Neuron (in vitro differentiated cells): ENCODE measurements around the gene VWA1.

Experiments used
- H2AFZ ChIP-seq: one replicate; pipeline ENCODE4 v1.6.1; 2013; ENCODE audit warnings: low read depth, mild to moderate bottlenecking, inconsistent platforms, low read length, moderate library complexity
- H3K27me3 ChIP-seq: one replicate; pipeline ENCODE4 v1.6.1; 2013; ENCODE audit warnings: low read length; ENCODE audit not compliant: insufficient read depth
- H3K36me3 ChIP-seq: one replicate; pipeline ENCODE4 v1.6.1; 2013; ENCODE audit warnings: low read length; ENCODE audit not compliant: insufficient read depth
- H3K4me1 ChIP-seq: one replicate; pipeline ENCODE4 v1.6.1; 2013; ENCODE audit warnings: low read length; ENCODE audit not compliant: insufficient read depth
- H3K4me3 ChIP-seq: 2 replicates; pipeline ENCODE4 v1.5.1; 2013; ENCODE audit warnings: mild to moderate bottlenecking, low read length, moderate library complexity
- H3K9me3 ChIP-seq: one replicate; pipeline ENCODE4 v1.6.1; 2013; ENCODE audit warnings: low read length

Gene VWA1, protein sequence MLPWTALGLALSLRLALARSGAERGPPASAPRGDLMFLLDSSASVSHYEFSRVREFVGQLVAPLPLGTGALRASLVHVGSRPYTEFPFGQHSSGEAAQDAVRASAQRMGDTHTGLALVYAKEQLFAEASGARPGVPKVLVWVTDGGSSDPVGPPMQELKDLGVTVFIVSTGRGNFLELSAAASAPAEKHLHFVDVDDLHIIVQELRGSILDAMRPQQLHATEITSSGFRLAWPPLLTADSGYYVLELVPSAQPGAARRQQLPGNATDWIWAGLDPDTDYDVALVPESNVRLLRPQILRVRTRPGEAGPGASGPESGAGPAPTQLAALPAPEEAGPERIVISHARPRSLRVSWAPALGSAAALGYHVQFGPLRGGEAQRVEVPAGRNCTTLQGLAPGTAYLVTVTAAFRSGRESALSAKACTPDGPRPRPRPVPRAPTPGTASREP

DNA sequence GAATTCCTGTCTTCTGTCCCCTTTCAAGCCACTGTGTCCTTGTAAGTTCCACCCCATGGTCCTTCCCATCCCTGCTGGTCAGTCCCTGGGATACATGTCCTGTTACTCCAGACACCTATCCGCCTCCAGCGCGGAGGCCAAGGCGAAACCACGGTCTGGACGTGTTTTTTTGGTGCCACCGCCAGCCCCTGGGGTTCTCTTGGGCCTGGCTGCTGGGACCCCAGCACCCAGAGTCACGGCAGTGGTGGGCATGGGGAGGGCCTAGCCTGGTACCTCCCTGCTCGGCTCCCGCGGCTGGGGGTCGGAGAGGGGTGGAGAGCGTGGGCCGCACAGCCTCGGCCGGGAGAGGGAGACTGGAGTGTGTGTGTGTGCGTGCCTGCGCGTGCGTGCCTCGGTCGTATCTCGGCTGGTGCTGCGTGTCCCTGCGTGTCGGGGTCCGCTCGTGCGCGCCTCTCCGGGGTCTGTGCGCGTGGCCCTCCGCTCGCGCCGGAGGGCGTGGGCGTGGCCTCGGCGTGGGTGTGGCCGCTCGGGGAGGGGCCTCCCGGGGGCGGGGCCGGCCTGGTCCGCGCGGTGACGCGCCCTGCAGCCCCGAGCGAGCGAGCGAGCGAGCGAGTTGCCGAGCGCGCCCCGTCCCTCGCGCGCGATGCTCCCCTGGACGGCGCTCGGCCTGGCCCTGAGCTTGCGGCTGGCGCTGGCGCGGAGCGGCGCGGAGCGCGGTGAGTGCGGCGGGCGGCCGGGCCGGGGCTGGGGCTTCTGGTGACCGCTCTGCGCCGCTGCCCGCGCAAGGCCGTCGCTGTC lies at the start of gene VWA1:
TSS of gene VWA1 (plus strand) at position 585 of the 798 bp plus-strand sequence. CDS start at position 644, 59 bp downstream.
- Histone ChIP-seq H3K4me3 (peak within 1 kb of the TSS; percentile 25), H3K27me3 (no peaks in the 10 kb centered on the region), H2AFZ (no peak within 1 kb of the TSS), H3K36me3 (no peaks in the 10 kb centered on the region), H3K4me1 (peaks cover 58% of the 10 kb centered on the region), H3K9me3 (no peaks in the 10 kb centered on the region)

DNA sequence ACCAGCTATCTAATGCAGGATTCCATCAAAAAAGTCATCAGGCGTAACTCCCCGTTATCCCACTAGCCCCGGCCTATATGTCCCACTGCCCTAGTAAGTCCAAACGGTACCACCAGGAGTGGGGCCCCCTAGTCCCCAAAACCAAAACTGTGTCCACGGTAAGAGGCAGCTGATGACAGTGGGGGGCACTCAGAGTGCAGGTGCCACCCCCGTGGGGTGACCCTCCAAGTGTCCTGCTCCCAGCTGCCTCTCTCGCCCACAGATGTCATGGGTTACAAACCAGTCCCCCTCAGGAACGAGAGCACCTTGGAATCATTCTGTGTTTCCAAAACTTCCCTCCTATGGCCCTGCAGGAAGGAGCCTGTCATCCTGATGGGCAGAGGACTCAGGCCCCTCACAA lies 49.6 kb upstream of the VWA1 start:
- no peak overlapping the region for H3K4me3 ChIP-seq
- peaks cover 6% of the 10 kb centered on the region for H3K9me3 ChIP-seq
- no peak overlapping the region for H2AFZ ChIP-seq
- peaks cover 60% of the 10 kb centered on the region for H3K36me3 ChIP-seq
- no peaks in the 10 kb centered on the region for H3K4me1 ChIP-seq
- H3K27me3 ChIP-seq: no peaks in the 10 kb centered on the region

DNA sequence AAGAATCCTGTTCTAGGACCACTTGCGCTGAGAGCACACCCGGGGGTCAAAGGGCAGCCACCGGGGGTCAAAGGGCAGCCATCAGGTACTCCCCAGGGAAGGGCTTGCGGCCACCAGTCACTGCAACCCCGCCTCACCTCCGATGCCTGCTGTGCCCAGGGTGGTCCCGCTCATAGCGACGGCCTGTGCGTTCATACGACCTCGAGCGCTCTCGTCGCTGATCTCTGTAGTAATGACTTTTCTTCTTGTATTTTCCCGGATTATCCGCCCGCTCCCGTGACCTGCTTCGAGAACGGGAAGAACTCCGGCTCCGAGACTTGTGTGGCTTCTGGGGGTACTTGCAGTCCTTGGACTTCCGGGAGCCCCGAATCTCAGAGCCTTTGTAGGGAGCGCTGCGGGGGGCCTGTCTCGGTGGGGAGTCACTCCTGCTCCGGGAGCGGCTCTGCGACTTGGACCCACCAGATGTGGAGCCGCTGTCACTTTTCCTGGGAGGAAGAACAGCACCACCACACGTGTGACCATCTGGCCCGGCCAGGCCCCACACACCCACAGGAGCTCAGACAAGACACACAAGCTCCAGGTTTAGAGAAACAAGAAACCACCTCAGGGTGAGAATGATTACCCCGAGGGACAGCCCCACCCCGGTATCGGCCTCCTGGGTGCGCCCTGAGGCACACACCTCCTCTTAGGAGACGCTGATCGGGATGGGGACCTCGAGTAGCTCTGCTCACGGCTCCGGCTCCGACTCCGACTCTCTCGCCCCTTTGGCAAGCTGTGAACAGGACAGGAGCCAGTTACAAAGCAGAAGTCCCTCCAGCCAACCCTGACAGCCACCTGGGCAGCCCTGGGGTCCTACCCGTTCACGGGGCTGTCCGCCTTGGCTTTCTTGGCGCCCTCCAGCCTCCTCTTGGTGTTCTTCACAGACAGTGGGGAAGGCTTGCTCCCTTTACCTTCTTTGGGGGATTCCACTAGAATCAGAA lies 48.1 kb upstream of the VWA1 start:
- no peak overlapping the region for H2AFZ ChIP-seq
- H3K36me3 ChIP-seq: peaks cover 72% of the 10 kb centered on the region
- no peak overlapping the region for H3K4me3 ChIP-seq
- H3K9me3 ChIP-seq: peaks cover 6% of the 10 kb centered on the region
- H3K27me3 ChIP-seq: no peaks in the 10 kb centered on the region
- H3K4me1 ChIP-seq: no peaks in the 10 kb centered on the region

GRCh38 chr1:1388078-1388472 lies 47.4 kb upstream of the VWA1 start:
- H2AFZ ChIP-seq: no peak overlapping the region
- H3K27me3 ChIP-seq: no peaks in the 10 kb centered on the region
- H3K4me3 ChIP-seq: no peak overlapping the region
- peaks cover 79% of the 10 kb centered on the region for H3K36me3 ChIP-seq
- peaks cover 6% of the 10 kb centered on the region for H3K9me3 ChIP-seq
- H3K4me1 ChIP-seq: no peaks in the 10 kb centered on the region

DNA sequence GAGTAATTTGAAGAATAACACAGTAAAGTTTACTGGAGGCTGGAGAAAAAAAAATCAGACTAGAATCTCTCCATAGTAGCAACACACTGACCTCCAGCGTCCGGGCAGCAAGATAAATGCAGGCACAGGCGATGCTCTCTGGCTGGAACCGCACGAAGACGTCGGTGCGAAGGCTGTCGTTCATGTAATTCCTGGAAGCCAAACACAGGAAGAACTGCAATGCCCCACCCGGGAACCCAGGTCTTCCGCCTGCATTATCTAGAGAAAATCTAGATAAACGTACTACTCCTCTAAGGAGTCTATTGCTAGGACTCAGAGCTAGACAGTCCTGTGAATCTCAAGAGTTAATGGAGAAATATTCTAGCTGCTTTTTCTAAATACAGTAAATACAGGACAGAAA lies 44.8 kb upstream of the VWA1 start:
- Histone ChIP-seq H3K9me3 (peaks cover 3% of the 10 kb centered on the region), H3K27me3 (no peaks in the 10 kb centered on the region), H3K36me3 (peaks cover 90% of the 10 kb centered on the region), H2AFZ (no peak overlapping the region), H3K4me1 (no peaks in the 10 kb centered on the region), H3K4me3 (no peak overlapping the region)

GRCh38 chr1:1391225-1391624 lies 44.3 kb upstream of the VWA1 start:
- H3K4me3 ChIP-seq: no peak overlapping the region
- no peaks in the 10 kb centered on the region for H3K4me1 ChIP-seq
- H3K9me3 ChIP-seq: no peaks in the 10 kb centered on the region
- H3K36me3 ChIP-seq: peaks cover 85% of the 10 kb centered on the region
- H2AFZ ChIP-seq: no peak overlapping the region
- no peaks in the 10 kb centered on the region for H3K27me3 ChIP-seq

- Histone ChIP-seq H3K4me3 (no peak overlapping the region), H3K9me3 (no peaks in the 10 kb centered on the region), H3K36me3 (peaks cover 79% of the 10 kb centered on the region), H3K27me3 (no peaks in the 10 kb centered on the region), H2AFZ (no peak overlapping the region), H3K4me1 (peaks cover 5% of the 10 kb centered on the region)
These were observed 42.5 kb upstream of the VWA1 start for GRCh38 chr1:1393014-1393413.

GRCh38 chr1:1393428-1393827 lies 42.1 kb upstream of the VWA1 start:
- H3K36me3 ChIP-seq: peaks cover 78% of the 10 kb centered on the region
- H3K4me1 ChIP-seq: peaks cover 8% of the 10 kb centered on the region
- no peak overlapping the region for H3K4me3 ChIP-seq
- H3K9me3 ChIP-seq: no peaks in the 10 kb centered on the region
- H2AFZ ChIP-seq: no peak overlapping the region
- H3K27me3 ChIP-seq: no peaks in the 10 kb centered on the region

- Histone ChIP-seq H3K27me3 (no peaks in the 10 kb centered on the region), H3K9me3 (no peaks in the 10 kb centered on the region)
These were observed 41.4 kb upstream of the VWA1 start for GRCh38 chr1:1394116-1394515.

GRCh38 chr1:1395166-1395565 lies 40.3 kb upstream of the VWA1 start:
- H3K4me3 ChIP-seq: no peak overlapping the region
- no peaks in the 10 kb centered on the region for H3K9me3 ChIP-seq
- H2AFZ ChIP-seq: no peak overlapping the region
- H3K4me1 ChIP-seq: peaks cover 11% of the 10 kb centered on the region
- no peaks in the 10 kb centered on the region for H3K27me3 ChIP-seq
- H3K36me3 ChIP-seq: peaks cover 63% of the 10 kb centered on the region

More at GRCh38 chr1:1394116-1394515, 41.4 kb upstream of the VWA1 start:
- Histone ChIP-seq H3K4me1 (peaks cover 8% of the 10 kb centered on the region), H3K36me3 (peaks cover 73% of the 10 kb centered on the region), H2AFZ (no peak overlapping the region), H3K4me3 (no peak overlapping the region)

- Histone ChIP-seq H2AFZ (no peak overlapping the region), H3K4me3 (peak overlapping the region; percentile 72), H3K9me3 (no peaks in the 10 kb centered on the region), H3K27me3 (no peaks in the 10 kb centered on the region), H3K4me1 (peaks cover 22% of the 10 kb centered on the region), H3K36me3 (peaks cover 56% of the 10 kb centered on the region)
These were observed 37.5 kb upstream of the VWA1 start for GRCh38 chr1:1397839-1398523.

DNA sequence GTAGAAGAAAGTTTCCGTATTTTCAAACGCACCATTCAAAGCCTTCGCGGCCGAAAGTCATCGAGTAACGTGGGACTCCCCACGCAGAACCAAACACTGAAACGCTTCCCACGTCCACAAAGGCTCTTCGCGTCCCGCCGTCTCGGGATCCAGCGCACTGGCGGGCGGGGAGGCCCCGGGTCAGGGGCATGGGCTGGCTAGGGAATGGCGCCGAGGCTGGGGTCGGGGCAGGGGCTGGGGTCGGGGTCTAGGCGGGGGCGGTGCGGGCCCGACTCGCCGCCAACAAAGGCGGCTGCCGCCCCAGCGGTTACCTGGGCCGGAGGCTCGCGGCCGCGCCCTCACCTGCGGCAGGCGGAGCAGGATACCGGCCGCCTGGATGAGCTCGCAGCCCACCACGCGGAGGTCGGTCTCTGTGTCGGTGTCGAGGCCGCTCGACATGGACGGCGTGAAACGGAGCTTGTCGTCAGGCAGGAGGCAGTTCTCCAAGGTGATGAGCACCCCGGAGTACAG lies 36.8 kb upstream of the VWA1 start:
- Histone ChIP-seq H3K4me3 (peak overlapping the region; percentile 72), H3K9me3 (no peaks in the 10 kb centered on the region), H2AFZ (peak overlapping the region; percentile 44), H3K4me1 (peaks cover 22% of the 10 kb centered on the region), H3K27me3 (no peaks in the 10 kb centered on the region), H3K36me3 (peaks cover 53% of the 10 kb centered on the region)
